ENCODE data around the gene BMPR1B. TPM values are rescaled to one million over a fixed set of nuclear protein-coding genes. Genes with fewer than 3 reads are reported as not detected.

The BMPR1B gene
- polyA plus RNA-seq, 1 experiment = 0.07 TPM

GRCh38 chr4:95084584-95084983 is 326.8 kb downstream of the BMPR1B start:
- no peak for DNase-seq (ENCODE audit: low read depth)
- H3K27me3 ChIP-seq (ENCODE audit: control insufficient read depth, insufficient read depth, low read length) = no peaks in the 10 kb centered on the region
- no peaks in the 10 kb centered on the region for H3K36me3 ChIP-seq (ENCODE audit: control insufficient read depth, insufficient read depth, low read length)
- ChIA-PET POLR2A (no interaction called here), CTCF (no interaction called here)
- no peak for TF ChIP-seq CTCF (IDR thresholded peaks at IDR 0.05; ENCODE audit: insufficient read depth, low read depth, low read length)
- H3K4me3 ChIP-seq (ENCODE audit: low read depth, low read length) = no peak overlapping the region

- ChIA-PET POLR2A (no interaction called here), CTCF (no interaction called here)
- DNase-seq (ENCODE audit: low read depth) = no peak
- no peaks in the 10 kb centered on the region for H3K36me3 ChIP-seq (ENCODE audit: control insufficient read depth, insufficient read depth, low read length)
- no peak for TF ChIP-seq CTCF (IDR thresholded peaks at IDR 0.05; ENCODE audit: insufficient read depth, low read depth, low read length)
- no peak overlapping the region for H3K4me3 ChIP-seq (ENCODE audit: low read depth, low read length)
- H3K27me3 ChIP-seq (ENCODE audit: control insufficient read depth, insufficient read depth, low read length) = no peaks in the 10 kb centered on the region
Observed at GRCh38 chr4:95085124-95085833, 327.5 kb downstream of the BMPR1B start.

GRCh38 chr4:95086551-95086950 is 328.8 kb downstream of the BMPR1B start:
- H3K36me3 ChIP-seq (ENCODE audit: control insufficient read depth, insufficient read depth, low read length) = no peaks in the 10 kb centered on the region
- ChIA-PET POLR2A (no interaction called here), CTCF (no interaction called here)
- no peak overlapping the region for H3K4me3 ChIP-seq (ENCODE audit: low read depth, low read length)
- no peak for DNase-seq (ENCODE audit: low read depth)
- no peaks in the 10 kb centered on the region for H3K27me3 ChIP-seq (ENCODE audit: control insufficient read depth, insufficient read depth, low read length)
- no peak for TF ChIP-seq CTCF (IDR thresholded peaks at IDR 0.05; ENCODE audit: insufficient read depth, low read depth, low read length)

- Histone ChIP-seq H3K4me3 (ENCODE audit: low read depth, low read length) (no peak overlapping the region), H3K36me3 (ENCODE audit: control insufficient read depth, insufficient read depth, low read length) (no peaks in the 10 kb centered on the region), H3K27me3 (ENCODE audit: control insufficient read depth, insufficient read depth, low read length) (no peaks in the 10 kb centered on the region)
- no peak for TF ChIP-seq CTCF (IDR thresholded peaks at IDR 0.05; ENCODE audit: insufficient read depth, low read depth, low read length)
- ChIA-PET CTCF (no interaction called here), POLR2A (no interaction called here)
- no peak for DNase-seq (ENCODE audit: low read depth)
Observed at GRCh38 chr4:95087657-95088455, 330.1 kb downstream of the BMPR1B start.

GRCh38 chr4:95091272-95091671 is 333.5 kb downstream of the BMPR1B start:
- Histone ChIP-seq H3K27me3 (ENCODE audit: control insufficient read depth, insufficient read depth, low read length) (no peaks in the 10 kb centered on the region), H3K36me3 (ENCODE audit: control insufficient read depth, insufficient read depth, low read length) (no peaks in the 10 kb centered on the region), H3K4me3 (ENCODE audit: low read depth, low read length) (no peak overlapping the region)
- CTCF ChIA-PET = interaction anchor here (0.5 to 0.6 kb wide), 3 partner anchors 33 to 1151 kb away, joined by 3 read pairs; no protein-coding TSS in a partner anchor
- no peak for DNase-seq (ENCODE audit: low read depth)
- TF ChIP-seq CTCF (IDR thresholded peaks at IDR 0.05; ENCODE audit: insufficient read depth, low read depth, low read length) = no peak
- POLR2A ChIA-PET = no interaction called here
